HEK293 (cell line): ENCODE results near the gene MOB3C.

ENCODE experiments used
- CTCF ChIA-PET: fragments of 350-600 bp; formaldehyde crosslinking; extraction: SDS; loops from one replicate; lab custom pipeline; 2021; ENCODE audit warnings: antibody characterized with exemption; lab: Yijun Ruan, JAX
- POLR2A ChIA-PET: fragments of 300-600 bp; formaldehyde crosslinking; extraction: SDS; loops from one replicate; lab custom pipeline; 2020; ENCODE audit warnings: antibody characterized with exemption, inconsistent platforms; lab: Yijun Ruan, JAX
- H3K27ac ChIP-seq: fragments of 200-500 bp; sonication (Bioruptor generic); 2 replicates; pipeline ENCODE4 v1.5.1; 2014; ENCODE audit warnings: low read depth, low read length, control low read depth, inconsistent platforms; ENCODE audit errors: extremely low read depth
- H3K36me3 ChIP-seq, 2 experiments: fragments of 200-500 bp in 1 of 2; sonication (Bioruptor generic) in 1 of 2; 1 replicate in 1 of 2; 2 replicates in 1 of 2; pipeline ENCODE4 v1.5.1; 2014 to 2017; ENCODE audit warnings: inconsistent platforms in 2 of 2, low read length in 2 of 2; ENCODE audit not compliant: control insufficient read depth in 2 of 2, insufficient read depth in 1 of 2
- H3K4me1 ChIP-seq: fragments of 200-500 bp; sonication (Bioruptor generic); 2 replicates; pipeline ENCODE4 v1.5.1; 2014; ENCODE audit warnings: mild to moderate bottlenecking, low read length, inconsistent platforms; ENCODE audit not compliant: control insufficient read depth, insufficient read depth
- H3K4me3 ChIP-seq: 2 replicates; pipeline ENCODE4 v1.5.1; 2011; ENCODE audit warnings: low read depth, mild to moderate bottlenecking, control low read depth, low read length, moderate library complexity
- H3K9me3 ChIP-seq: fragments of 200-500 bp; sonication (Bioruptor generic); 2 replicates; pipeline ENCODE4 v1.5.1; 2014; ENCODE audit warnings: low read depth, low read length, inconsistent platforms; ENCODE audit not compliant: control insufficient read depth, insufficient read depth
- HOXA7 ChIP-seq: sonication (generic); formaldehyde crosslinking; IDR thresholded peaks from 2 replicates; pipeline ENCODE4 v1.8.1; 2022; ENCODE audit warnings: missing genetic modification reagents, borderline replicate concordance
- KLF16 ChIP-seq: fragments of 450-650 bp; formaldehyde crosslinking; IDR thresholded peaks from 2 replicates; pipeline ENCODE4 v1.5.1; 2017; ENCODE audit warnings: missing biosample characterization, missing genetic modification characterization
- KLF7 ChIP-seq: fragments of 450-650 bp; formaldehyde crosslinking; IDR thresholded peaks from 2 replicates; pipeline ENCODE4 v1.5.1; 2016; ENCODE audit warnings: missing biosample characterization, missing genetic modification characterization, borderline replicate concordance
- MEIS1 ChIP-seq: sonication (generic); formaldehyde crosslinking; IDR thresholded peaks from 2 replicates; pipeline ENCODE4 v1.8.1; 2022; ENCODE audit warnings: missing genetic modification reagents, mild to moderate bottlenecking, borderline replicate concordance
- PRDM4 ChIP-seq: fragments of 450-650 bp; formaldehyde crosslinking; IDR thresholded peaks from 2 replicates; pipeline ENCODE4 v1.5.1; 2017; ENCODE audit warnings: missing biosample characterization, missing genetic modification characterization
- ZNF138 ChIP-seq: fragments of 450-650 bp; formaldehyde crosslinking; IDR thresholded peaks from 2 replicates; pipeline ENCODE4 v1.5.1; 2016; ENCODE audit warnings: missing biosample characterization, missing genetic modification characterization, borderline replicate concordance
- ZNF16 ChIP-seq: fragments of 450-650 bp; formaldehyde crosslinking; IDR thresholded peaks from 2 replicates; pipeline ENCODE4 v1.5.1; 2016; ENCODE audit warnings: low read depth, missing biosample characterization, missing genetic modification characterization
- ZNF169 ChIP-seq: fragments of 450-650 bp; formaldehyde crosslinking; IDR thresholded peaks from 2 replicates; pipeline ENCODE4 v1.5.1; 2016; ENCODE audit warnings: missing biosample characterization, missing genetic modification characterization
- ZNF221 ChIP-seq: fragments of 450-650 bp; formaldehyde crosslinking; IDR thresholded peaks from 2 replicates; pipeline ENCODE4 v1.5.1; 2017; ENCODE audit warnings: missing biosample characterization, missing genetic modification characterization, borderline replicate concordance
- ZNF362 ChIP-seq: fragments of 450-650 bp; formaldehyde crosslinking; IDR thresholded peaks from 2 replicates; pipeline ENCODE4 v1.5.1; 2016; ENCODE audit warnings: missing biosample characterization, missing genetic modification characterization
- ZNF433 ChIP-seq: fragments of 450-650 bp; formaldehyde crosslinking; IDR thresholded peaks from 2 replicates; pipeline ENCODE4 v1.5.1; 2016; ENCODE audit warnings: missing biosample characterization, missing genetic modification characterization, low read depth
- ZNF514 ChIP-seq: fragments of 450-650 bp; formaldehyde crosslinking; IDR thresholded peaks from 2 replicates; pipeline ENCODE4 v1.5.1; 2016; ENCODE audit warnings: missing biosample characterization, missing genetic modification characterization
- ZNF548 ChIP-seq: fragments of 450-650 bp; formaldehyde crosslinking; IDR thresholded peaks from 2 replicates; pipeline ENCODE4 v1.5.1; 2016; ENCODE audit warnings: missing biosample characterization, missing genetic modification characterization
- ZNF776 ChIP-seq: fragments of 450-650 bp; formaldehyde crosslinking; IDR thresholded peaks from 2 replicates; pipeline ENCODE4 v1.5.0; 2017; ENCODE audit warnings: missing biosample characterization, missing genetic modification characterization, borderline replicate concordance

The MOB3C gene

GRCh38 chr1:46581681-46582455 is 34.7 kb downstream of the MOB3C start:
- POLR2A ChIA-PET: no interaction called here
- no peak for TF ChIP-seq HOXA7
- CTCF ChIA-PET: interaction anchor here (1.3 kb wide), 1 partner anchor 52 kb away, joined by 3 read pairs; no protein-coding TSS in a partner anchor
- Histone ChIP-seq H3K36me3 (peaks cover 9 to 83% of the 10 kb centered on the region in 2 experiments; a peak in 2 of 3 replicates), H3K9me3 (no peaks in the 10 kb centered on the region), H3K4me3 (no peak overlapping the region), H3K4me1 (no peaks in the 10 kb centered on the region), H3K27ac (no peak overlapping the region)

- Histone ChIP-seq H3K36me3 (peaks cover 9 to 74% of the 10 kb centered on the region in 2 experiments; a peak in 2 of 3 replicates), H3K4me3 (no peak overlapping the region), H3K4me1 (peaks cover 2% of the 10 kb centered on the region; the same call in 1 of the 2 replicates), H3K9me3 (no peaks in the 10 kb centered on the region), H3K27ac (no peak overlapping the region)
- TF ChIP-seq ZNF514 (tag by site-specific recombination): no peak
- TF ChIP-seq ZNF138 (tag by site-specific recombination): no peak
- no peak for TF ChIP-seq ZNF221 (tag by site-specific recombination)
- TF ChIP-seq MEIS1 (CRISPR knock-in tag): no peak
- no peak for TF ChIP-seq ZNF362 (tag by site-specific recombination)
- TF ChIP-seq ZNF433 (tag by site-specific recombination): no peak
- no peak for TF ChIP-seq ZNF16 (tag by site-specific recombination)
- no peak for TF ChIP-seq KLF7 (tag by site-specific recombination)
- no peak for TF ChIP-seq ZNF548 (tag by site-specific recombination)
- CTCF ChIA-PET: no interaction called here
- POLR2A ChIA-PET: interaction anchor here (0.8 to 1.2 kb wide), 2 partner anchors 24 kb away, joined by 3 to 4 read pairs; partner anchors contain the start of gene MKNK1
These were observed 36.3 kb downstream of the MOB3C start for GRCh38 chr1:46580140-46580903.

GRCh38 chr1:46577671-46578070 is 38.9 kb downstream of the MOB3C start:
- no peak overlapping the region for H3K4me3 ChIP-seq
- H3K4me1 ChIP-seq: peaks cover 4% of the 10 kb centered on the region; the same call in 1 of the 2 replicates
- H3K9me3 ChIP-seq: no peaks in the 10 kb centered on the region
- no peak for TF ChIP-seq ZNF776
- TF ChIP-seq PRDM4: no peak
- TF ChIP-seq ZNF169 (tag by site-specific recombination): no peak
- TF ChIP-seq KLF16: no peak
- peaks cover 9 to 59% of the 10 kb centered on the region in 2 experiments; a peak in 2 of 3 replicates for H3K36me3 ChIP-seq
- CTCF ChIA-PET: interaction anchor here (1.3 kb wide), 1 partner anchor 148 kb away, joined by 3 read pairs; no protein-coding TSS in a partner anchor
- POLR2A ChIA-PET: interaction anchor here (0.7 kb wide), 1 partner anchor 1778 kb away, joined by 3 read pairs; no protein-coding TSS in a partner anchor
- H3K27ac ChIP-seq: no peak overlapping the region
